NCI-H2227 (cell line): ENCODE measurements around the gene RPS6KA2.
"Not testable (repeated sequence)": the region's sequence is repeated elsewhere in the genome, so short reads cannot be mapped to it uniquely, and the experiment has no call there.

ENCODE experiments used
- DNase-seq: peaks from one replicate; lab custom pipeline; 2025; ENCODE audit not compliant: unreplicated experiment; lab: John Stamatoyannopoulos, UW

Gene RPS6KA2

DNA sequence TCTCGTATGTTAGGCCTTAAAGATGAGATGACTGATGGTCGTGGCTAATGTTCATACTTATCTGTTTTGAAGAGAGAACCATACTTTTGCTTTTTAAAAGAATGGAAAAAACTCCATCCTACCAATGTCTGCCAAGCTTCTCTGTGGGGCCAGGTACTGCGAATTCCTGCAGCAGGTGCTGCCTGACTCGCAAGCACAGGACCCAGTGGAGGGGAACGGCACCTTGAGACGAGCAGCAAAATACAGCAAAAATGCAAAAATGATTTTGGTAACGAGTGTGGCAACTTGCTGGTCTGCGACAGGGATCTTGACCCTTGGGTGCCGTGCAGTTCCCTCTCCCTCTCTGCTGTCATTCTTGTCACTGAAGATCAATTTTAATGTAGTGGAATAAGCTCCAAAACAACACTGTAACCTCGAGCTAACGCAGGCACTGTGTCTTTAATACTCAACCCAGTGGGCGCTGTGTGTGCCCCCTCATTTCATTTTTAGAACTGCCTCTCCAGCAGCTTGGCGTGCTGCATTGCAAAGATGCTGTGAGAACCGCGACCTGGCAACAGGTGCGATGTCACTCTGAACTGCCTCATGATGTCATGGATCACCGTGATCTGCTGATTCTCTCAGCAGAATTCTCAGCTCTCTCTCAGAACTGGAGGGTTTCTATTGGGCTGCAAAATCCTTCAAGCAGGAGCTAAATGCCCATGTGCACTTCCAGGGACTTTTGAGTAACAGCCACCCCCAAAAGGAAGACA is 92.2 kb downstream of the RPS6KA2 start:
- DNase-seq = no peak

DNA sequence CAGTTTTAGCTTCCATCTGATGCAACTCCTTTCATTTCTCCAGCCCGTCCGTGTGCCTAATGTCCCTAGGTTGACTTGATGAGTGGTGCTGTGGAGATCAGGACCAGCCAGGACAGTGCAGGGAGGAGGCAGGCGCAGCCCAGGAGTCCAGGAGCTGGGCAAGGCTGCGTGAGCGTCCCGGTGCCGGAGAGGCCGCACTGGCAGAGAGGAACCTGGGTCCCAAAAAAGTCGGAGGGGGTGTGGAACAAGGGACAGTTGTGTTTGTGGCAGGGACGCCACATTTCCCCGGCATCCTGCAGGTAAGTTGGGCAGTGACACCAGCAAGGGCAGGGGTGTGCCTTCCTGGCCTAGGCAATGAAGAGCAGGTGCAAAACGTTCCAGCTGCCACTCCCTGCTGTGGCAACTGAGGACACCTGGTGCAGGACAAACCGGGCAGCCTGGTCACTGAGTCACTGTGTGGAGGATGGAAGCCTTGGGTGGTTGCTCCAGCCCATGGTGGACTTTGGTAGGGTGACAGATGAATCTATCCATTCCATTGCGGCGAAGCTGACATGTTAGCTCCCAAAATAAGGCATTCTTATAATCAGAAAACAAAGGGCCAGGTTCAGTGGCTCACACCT is 93.7 kb downstream of the RPS6KA2 start:
- DNase-seq = no peak

DNA sequence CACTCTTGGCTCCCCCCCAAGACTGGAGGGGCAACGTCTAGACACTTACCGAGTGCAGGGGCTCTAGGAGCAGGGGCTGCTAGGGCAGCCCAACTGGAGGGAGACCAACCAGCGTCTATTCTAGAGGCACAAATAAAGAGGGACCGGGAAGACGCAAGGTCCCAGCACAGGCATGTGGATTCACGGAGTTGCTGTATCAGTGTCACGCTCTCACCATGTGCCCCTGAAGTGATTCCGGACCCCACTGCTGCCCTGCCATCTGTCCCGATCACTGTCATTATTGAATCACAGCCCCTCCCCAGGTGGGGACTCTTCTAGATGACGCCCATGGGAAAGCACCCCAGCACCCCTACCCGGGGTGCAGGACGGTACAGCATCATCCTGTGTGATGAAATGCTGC is 94.7 kb downstream of the RPS6KA2 start:
- no peak for DNase-seq

DNA sequence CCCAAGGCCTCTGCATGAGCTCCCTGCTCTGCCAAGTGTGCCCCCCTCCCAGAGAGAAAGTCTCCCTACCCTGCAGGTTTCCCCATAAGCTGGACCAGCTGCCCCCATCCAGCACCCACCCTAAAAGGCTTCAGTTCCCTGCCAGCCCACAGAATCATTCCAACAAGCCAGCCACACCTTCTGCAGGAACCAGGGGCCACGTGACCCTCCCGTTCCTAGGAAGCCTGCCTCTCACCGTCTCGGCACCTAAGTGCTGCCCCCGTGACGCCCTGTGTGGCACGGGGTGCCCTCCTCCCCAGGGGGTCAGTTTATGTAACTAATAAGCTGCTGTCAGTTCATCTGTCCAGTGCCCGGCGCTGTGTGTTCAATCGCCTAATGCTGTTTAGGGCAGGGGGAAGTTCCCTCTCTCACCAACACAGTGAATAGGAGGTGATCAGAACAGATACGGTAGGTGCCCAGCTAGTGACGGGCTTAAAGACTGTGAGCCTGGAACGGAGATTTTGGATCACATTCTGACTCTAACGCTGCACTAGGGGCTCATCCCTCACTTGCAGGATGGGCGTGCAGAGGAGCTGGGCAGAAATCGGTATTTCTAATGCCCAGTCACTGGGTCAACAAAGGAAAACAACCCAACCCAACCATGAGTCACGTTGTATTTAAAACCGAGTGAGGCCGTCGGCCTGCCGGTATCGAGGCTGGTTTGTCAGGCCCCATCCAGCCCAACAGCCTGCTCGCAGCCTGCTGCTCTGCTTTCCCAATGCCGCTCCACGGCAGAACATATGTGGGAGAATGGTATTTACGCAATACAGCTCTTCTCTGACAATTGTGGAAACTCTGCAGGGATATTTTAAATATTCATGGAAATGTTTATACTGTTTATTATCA is 96.6 kb downstream of the RPS6KA2 start:
- no peak for DNase-seq

DNA sequence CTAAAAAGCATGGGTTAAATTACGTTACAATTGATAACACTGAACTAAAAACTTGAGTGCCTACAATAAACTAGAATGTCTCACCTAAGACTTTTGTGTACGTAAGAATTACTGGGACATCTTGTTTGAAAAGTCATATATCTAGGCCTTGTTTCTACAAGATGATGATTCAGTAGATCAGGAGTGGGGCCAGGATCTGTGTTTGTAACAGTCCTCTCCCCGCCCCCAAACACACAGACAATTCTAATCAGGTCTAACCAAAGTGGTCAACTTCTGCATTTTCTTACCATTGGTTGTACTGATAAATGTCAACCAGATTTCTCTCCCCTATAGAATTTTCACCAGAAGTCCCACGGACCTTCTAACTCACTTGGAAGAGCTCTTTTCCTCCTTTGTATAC is 97.5 kb downstream of the RPS6KA2 start:
- no peak for DNase-seq

DNA sequence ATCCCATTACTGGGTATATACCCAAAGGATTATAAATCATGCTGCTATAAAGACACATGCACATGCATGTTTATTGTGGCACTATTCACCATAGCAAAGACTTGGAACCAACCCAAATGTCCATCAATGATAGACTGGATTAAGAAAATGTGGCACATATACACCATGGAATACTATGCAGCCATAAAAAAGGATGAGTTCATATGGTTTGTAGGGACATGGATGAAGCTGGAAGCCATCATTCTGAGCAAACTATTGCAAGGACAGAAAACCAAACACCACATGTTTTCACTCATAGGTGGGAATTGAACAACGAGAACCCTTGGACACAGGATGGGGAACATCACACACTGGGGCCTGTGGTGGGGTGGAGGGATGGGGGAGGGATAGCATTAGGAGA is 98.0 kb downstream of the RPS6KA2 start:
- not testable (repeated sequence) for DNase-seq

DNA sequence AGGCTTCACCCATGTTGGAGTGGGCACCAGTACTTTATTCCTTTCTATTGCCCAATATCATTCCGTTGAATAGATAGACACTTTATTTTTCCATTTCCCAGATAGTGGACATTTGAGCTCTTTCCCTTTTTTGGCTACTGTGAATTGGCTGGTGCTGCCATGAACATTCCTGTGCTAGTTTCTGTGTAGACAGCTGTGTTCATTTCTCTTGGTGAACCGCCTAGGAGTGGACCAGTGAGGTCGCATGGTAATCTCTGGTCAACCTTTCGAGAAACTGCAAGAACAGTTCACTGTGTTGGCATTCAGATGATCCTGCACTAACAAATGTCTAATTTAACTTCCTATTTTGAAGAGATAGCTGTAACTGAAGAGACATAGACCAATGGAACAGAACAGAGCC is 99.2 kb downstream of the RPS6KA2 start:
- no peak for DNase-seq

DNA sequence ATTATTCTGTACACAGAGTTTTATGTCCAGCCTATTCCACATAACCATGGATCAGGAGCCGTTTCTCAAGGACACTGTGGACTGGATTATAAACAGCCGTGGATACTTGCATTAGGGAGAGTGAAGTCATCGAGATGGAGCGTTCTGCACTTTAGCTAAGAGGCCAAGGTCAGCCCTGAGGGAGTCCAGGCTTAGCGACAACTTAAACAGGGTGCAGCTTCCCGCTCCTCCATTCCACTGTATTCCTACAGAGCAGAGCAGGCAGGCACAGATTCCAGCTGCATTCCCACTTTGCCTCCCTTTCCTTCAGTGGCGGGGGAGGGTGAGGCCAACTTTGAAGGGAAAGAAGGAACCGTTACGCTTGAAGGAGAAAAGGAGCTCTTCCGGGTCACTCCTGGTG is 100.1 kb downstream of the RPS6KA2 start:
- DNase-seq = no peak

DNA sequence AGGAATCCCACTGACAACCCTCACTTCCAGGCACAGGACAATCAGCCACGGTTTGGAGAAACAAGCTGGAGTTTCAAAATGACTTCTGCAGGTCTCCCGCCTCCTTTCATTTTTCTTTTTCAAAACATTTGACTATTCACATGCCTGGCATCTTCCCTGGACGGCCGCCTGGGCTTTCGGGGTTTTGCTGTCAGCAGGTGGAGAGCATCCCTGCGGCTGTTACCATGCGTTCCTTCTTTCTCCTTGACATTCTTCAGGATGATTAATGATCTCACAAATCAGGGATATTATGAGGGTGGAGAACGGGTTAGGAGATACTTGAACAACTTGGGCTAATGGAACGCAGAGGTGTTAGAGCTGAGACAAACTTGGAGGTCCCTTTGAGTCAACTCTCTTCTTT is 101.5 kb downstream of the RPS6KA2 start:
- DNase-seq = no peak

DNA sequence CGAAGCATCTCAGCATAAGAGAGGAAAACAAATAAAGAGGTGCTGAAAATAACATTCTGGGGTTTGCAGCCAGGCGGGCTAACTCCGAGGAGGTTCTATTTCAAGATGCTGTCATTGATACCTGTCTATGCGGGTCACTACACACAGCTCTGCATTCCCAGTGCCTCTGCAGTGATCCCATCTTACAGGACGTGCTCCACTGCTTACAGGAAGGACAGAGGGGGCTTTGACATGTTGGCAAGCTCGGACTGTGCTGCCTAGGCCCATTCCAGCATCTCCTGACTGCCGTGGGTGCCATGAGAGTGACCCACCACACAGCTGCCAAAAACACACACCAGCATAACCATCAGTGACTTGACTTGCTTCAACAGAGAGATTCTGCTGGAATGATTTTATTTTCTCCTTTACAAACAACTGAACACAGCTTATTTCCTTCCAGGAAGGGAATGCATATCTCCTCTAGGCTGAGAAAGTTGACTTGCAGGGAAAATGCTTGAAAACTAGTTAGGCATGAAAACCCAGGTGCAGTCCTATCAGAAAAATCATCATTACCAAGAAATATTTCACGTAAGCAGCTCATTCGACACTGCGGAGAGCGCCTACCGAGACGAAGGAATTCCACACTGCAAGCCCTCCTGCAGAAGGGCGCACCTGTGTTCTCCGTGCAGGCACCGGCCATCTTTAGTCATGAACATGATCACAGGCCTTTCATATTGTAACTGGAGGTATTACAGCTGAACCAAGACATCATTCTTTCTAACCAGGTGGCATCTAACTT is 103.1 kb downstream of the RPS6KA2 start:
- DNase-seq = no peak

DNA sequence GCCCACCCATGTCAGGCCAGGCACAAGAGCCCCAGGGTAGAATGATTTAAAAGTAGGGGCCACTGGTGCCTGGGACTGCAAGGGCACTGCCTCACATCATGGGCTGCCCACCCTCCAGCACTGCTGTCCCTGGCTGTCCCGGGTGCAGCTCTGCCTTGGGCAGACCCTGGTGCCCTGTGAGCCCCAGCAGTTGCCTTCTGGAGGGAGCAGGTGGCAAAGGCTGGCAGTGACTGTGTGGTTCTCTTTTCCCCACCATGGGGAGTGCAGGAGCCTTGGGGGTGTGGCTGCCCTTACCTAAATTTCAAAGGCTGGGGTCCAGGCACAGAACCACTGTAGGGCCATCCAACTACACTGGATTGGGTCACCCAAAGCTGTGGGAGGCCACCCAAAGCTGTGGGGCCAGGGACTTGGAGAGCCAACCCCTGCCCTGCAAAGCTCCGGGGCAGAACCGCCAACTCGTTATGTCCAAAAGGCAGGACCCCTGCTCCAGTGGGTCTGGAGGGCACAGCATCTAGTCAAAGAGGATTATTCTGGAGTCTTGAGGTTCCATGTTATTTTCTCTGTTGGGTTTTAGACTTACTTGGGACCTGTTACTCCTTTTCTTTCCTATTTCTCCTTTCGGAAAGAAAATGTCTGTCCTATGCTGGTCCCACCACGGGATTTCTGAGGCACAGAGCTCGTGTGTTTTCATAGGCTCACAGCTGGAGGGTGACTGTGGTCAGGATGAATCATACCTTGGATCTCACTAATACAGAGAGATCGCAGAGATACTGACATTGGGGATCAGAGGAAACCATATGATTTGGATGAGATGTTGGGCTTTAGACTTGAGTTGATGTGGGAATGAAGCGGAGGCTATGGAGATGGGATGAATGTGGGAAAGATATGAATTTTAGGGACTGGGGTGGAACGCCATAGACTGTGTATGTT is 105.9 kb downstream of the RPS6KA2 start:
- no peak for DNase-seq

DNA sequence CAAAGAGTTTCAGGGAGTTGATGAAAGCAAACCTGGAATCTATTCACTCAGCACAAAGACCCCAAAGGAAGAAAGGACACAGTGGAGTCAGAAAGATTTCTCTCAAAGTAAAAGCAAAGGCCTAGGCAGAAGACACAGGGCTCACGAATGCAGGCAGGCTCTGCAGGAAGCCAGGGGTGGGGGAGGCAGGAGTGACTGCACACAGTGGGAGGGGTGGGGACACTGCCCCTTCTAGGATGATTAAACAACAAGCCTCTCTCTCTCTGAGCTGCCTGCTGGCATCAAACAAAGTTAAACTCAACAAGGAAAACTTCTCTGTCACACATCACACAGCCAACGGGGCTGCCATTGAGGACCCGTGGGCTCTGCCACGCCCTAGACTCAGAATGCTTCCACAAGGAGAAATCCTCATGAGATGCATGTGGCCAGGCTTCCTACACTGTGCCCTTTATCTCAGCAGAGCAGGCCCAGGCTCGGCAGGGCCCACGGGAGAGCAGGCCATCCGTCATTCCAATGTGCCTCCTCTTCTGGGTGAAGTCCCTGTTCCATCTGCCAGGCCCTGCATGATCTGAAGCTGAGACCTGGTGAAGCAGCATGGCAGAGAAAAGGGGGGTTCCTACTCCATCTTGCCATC is 110.7 kb downstream of the RPS6KA2 start:
- no peak for DNase-seq

DNA sequence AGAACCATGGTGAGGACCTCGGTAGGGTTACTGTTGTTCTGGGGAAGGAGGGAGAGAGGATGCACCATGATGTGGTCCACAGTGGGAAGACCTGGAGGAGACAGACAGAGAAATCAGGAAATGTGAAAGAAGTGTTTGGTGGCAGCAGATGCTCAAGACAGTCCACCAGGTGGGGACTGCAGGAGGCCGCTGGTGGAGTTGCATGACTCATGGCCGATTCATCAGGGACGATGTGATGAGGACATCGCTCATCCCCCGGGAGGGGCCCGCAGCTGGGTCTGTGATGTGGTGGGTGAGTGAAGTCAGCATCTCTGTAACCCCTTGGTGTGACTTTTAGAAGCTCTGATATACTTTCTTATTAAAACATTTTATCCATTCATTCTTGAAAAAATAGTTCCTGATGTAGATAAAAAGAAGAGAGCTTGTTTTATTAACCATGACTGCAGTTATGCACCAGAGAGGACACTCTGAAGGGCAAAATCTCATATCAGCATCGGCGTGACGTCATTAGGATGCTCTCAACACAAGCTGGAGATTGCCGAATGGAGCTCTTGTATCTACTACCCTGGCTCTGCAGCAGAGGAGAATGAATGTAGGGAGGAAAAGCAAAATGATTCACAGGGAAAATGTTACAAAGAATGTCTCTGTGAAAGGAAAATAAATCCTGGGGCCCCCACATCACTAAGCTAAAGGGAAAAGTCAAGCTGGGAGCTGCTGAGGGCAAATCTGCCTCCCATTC is 111.8 kb downstream of the RPS6KA2 start:
- no peak for DNase-seq

DNA sequence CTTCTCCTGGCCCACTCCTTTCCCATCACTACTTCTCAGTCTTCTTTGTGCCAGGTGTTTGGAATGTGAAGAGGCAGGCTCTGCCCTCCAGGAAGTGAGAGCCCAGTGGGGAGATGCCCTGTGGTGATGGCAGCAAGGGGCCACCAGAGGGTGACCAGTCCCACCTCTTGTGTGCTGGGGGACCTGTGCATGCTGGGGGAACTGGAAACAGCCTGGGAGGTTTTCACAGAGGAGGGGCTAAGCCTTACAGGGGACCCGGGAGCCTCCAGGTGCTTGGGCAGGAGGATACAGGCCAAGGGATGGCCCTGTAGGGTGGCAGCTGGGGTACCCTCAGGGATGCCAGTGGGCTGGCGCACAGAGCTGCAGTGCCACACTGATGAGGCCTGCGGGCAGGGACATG is 112.9 kb downstream of the RPS6KA2 start:
- DNase-seq = no peak

DNA sequence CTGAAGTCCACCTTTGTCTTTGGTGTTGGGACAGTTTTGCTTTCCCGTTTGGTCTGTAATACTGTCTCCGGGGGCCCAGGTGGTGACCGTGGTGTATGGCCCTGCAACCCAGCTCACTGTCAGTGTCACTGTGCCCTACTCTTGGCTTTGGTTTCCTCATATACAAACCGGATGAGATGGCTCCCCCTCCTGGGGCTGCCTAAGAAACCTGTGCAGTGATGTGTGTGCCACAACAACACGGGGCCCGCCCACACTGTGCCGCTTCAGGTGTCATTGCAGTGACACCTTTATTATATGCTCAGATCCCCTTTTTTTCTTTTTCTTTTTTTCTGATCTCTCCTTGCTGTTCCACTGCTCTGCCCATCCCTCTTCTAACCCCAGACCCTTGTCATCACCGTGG is 114.5 kb downstream of the RPS6KA2 start:
- DNase-seq = no peak

DNA sequence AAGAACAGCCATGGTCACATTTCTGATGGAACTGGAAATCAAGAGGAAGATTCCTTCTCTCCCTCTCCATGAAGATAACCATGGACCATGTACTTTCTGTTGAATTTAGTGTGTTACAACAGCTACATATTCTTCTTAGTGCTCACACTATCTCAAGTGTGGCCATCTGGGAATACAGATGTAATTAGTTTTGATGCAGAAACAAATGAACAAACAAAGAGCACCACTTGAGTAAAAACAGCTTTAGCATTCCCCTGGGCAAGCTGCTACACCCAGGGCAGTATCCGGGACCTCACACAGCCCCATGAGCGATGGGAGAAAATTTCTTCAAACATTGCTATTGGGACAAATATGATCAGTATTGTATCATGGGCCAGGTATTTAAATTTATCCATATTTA is 115.7 kb downstream of the RPS6KA2 start:
- no peak for DNase-seq

DNA sequence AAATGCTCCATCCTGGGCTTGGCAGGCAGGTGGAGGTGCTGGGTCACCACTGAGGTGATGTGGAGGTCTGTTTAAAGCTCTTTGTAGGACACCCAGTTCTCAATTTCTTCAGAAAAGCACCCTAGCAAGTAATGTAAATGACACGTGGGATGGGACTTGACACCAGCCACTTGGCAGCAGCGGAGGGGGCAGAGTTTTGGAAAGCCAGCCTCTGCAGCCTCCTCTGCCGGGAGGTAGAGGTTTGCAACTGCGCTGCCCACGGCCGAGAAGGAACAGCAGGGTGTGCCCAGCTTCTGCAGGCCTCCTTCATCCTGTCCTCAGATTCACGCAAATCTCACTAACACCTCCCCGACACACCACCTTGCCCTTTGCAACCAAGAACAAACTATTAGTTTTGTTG is 117.9 kb downstream of the RPS6KA2 start:
- DNase-seq = no peak

DNA sequence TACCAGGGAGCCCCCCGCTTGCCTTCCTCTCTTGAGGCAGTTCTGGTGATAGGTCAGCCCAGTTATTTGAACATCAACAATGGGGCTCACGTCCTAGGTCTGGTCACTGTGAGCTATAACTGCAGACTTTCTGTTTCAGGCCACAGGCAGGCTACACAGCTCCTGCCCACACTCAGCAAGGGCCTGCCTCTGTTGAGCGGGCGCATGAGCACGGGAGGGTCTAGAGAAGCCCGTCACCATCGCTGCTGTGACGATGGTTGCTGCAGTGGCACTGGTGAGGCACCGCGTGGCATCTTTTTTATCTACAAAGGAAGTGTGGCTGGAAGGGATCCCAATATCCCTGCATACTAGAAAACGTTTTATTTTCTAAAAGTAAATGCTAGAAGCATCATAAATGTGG is 118.3 kb downstream of the RPS6KA2 start:
- DNase-seq = no peak
